Embryonic facial prominence (tissue), 1 donor: ENCODE results near the gene RPH3AL.
"Not testable (repeated sequence)": the region's sequence is repeated elsewhere in the genome, so short reads cannot be mapped to it uniquely, and the experiment has no call there.

Experiments
- DNase-seq: peaks from one replicate; pipeline ENCODE4 v3.0.0-alpha.2; 2016; ENCODE audit errors: extremely low spot score

Gene RPH3AL

DNA sequence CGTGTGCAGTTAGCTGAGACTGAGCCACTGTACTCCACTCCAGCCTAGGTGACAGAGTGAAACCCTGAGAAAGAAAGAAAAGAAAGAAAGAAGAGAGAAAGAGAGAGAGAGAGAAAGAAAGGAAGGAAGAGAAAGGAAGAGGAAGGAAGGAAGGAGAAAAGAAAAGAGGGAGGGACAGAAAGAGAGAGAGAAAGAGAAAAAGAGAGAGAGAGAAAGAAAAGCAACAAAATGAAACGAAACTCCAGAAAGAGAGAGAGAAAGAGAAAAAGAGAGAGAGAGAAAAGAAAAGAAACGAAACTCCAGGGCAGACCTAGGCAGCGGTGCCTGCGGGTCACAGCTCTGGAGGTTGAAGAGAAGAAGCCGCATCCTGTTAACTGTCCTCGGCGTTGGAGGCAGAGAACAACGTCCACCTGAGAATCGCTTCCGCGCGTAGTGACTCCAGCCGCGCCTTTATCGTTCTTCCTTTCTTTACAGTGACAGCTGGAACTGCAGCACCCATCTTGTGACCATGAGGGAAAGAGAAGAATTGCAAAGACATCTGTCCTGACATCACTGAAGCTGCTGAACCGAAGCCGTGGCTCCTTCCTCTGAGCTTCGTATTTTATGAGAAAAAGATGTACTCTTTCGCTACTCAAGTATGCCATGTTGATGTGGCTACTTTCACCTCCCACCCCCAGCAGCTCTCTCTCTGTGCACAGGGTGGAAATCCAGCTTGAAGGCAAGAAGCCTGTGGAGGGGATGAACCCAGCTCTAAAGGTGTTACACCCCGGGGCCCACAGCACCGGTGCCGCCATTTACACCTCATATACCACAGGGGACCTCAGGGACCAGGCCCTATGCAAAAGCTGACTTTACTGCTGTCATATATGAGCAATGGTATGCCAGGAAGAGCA is 114.3 kb downstream of the RPH3AL start:
- DNase-seq: no peak

DNA sequence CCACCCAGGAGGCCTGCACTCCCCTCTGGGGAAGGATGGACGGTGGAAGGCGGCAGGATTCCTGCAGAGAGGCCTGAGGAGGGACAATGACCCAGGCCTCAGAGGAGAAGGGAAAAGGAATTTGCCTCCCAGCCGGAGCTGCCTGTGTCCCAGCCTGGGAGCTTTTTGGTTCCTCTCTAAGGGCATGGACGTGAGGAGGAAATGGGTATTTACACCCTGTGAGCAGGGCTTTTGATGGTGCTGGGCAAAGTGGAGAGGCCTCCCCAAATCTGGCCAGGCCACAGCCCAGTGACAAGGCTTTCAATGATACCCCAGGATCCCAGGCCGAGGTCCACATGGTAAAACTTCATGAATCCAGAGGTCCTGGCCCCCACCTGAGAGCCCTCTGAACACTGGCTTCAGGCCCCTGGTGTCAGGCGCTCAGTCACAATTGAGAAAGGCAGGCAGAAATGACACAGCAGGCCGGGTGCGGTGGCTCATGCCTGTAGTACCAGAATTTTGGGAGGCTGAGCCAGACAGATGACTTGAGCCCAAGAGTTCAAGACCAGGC is 115.1 kb downstream of the RPH3AL start:
- DNase-seq: no peak

DNA sequence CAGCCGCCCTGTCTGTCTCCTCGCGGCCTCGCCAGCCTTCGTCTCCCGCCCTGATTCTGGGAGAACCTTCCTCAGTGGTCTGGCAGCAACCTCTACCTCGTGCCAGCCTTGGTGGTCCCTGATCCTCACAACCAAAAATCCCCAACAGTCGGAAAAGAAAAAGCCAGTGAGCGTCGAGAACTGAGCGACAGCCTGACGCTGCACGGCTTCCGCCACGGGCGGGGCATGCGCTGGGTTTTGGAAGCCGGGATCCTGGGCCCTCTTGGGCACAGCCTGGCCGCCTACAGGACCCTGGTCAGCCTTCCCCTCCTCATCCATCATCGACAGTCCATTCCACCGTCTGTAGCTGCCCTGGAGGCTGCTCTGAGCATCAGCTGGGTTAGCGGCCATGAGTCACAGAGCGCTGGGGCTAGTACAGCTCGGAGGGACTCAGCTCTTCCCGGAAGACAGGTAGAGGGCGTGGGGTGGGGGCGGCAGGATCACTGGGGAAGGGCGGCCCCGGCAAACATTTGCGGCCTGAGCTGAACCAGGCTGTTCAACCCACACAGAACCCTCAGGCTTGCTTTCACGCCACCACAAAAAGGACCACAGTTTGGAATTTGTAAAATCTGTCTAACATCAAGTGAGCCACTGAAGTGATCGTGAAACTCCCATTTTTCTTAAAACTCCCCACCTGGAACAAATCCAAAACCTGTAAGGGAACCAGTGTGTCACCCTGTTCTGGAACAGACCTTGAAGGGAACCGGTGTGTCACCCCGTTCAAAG is 115.8 kb downstream of the RPH3AL start:
- DNase-seq: no peak

DNA sequence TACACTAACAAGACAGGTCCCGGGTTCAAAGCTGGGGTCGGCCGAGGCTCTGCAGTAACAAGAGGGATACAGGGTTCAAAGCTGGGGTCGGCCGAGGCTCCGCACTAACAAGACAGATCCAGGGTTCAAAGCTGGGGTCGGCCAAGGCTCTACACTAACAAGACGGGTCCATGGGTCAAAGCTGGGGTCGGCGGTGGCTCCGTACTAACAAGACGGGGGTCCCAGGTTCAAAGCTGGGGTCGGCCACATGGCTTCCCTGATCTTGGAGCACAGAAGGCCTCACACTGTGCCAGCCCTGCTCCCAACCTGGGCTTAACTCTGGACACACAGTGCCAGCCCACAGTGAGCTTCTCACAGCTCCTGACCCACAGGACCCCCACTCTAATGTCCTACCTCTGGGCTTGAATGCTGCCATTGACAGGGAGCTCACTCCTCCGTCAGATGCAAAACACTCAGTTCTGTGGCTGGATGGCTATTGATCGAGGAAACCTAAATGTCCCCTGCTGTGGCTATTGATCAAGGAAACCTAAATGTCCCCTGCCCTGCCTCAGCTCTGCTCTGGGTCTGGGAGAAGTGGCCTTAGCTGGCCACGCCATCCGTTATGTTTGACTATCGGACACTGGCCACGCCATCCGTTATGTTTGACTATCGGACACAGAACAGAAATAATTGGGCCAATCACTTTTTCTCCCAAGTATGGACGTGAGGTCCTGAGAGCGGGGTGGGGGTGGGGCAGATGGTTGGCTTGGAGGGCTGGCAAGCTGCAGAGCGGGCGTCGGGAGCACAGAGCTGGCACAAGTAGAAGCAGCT is 116.6 kb downstream of the RPH3AL start:
- DNase-seq: no peak

DNA sequence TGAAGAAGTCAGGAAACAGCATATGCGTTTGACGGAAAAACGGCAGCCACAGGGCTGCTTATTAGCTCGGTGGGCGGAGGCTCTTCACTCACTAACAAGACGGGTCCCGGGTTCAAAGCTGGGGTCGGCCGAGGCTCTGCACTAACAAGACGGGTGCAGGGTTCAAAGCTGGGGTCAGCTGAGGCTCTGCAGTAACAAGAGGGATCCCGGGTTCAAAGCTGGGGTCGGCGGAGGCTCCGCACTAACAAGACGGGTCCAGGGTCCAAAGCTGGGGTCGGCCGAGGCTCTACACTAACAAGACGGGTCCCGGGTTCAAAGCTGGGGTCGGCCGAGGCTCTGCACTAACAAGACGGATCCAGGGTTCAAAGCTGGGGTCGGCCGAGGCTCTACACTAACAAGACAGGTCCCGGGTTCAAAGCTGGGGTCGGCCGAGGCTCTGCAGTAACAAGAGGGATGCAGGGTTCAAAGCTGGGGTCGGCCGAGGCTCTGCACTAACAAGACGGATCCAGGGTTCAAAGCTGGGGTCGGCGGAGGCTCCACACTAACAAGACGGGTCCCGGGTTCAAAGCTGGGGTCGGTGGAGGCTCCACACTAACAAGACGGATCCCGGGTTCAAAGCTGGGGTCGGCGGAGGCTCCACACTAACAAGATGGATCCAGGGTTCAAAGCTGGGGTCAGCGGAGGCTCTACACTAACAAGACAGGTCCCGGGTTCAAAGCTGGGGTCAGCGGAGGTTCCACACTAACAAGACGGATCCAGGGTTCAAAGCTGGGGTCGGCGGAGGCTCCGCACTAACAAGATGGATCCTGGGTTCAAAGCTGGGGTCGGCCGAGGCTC is 117.4 kb downstream of the RPH3AL start:
- not testable (repeated sequence) for DNase-seq

DNA sequence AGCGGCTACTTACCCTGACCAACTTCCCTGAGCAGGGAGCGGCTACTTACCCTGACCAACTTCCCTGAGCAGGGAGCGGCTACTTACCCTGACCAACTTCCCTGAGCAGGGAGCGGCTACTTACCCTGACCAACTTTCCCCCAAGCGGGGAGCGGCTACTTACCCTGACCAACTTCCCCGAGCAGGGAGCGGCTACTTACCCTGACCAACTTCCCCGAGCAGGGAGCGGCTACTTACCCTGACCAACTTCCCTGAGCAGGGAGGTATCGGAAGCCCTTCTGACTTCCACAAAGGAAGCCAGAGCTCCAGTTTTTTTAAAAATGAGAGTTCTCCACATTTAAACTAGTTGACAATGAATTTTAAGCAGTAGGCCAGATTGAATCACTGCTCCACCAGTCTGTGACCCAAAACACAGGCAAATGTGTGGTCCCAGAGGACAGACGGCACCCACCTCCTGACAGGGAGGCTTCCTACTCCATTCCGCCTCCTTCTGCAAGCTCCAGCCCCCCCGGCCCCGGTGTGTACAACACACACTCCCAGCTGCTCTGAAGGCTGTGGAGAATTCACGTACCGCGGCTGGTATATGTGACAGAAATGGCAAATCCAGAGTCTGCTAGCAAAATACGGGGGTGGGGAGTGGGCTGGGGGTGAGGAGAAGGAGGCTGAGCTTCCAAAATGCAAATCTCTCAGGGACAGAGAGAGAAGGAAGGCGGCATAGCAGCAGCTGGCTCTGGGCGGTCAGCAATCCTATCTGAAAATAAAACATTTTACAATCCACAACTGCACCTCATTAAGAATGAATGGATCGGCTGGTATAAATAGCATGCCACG is 118.2 kb downstream of the RPH3AL start:
- DNase-seq: not testable (repeated sequence)

DNA sequence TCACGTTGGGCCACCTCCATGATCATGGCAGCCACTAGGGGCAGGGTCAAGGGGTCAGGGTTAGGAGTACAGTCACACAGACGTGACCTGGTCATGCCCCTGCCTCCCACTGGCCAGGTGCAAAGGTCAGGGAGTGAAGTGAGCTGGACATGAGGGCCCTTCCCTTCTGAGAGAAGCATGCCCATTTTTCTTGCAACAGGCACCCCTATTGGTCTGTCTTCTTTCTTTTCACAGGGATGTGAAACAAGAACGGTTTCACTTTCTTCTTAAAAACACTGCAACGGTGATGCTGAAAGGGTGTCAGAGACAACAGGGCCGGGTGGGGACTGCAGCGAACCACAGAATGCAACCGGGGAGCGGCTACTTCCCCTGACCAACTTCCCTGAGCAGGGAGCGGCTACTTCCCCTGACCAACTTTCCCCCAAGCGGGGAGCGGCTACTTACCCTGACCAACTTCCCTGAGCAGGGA is 119.1 kb downstream of the RPH3AL start:
- no peak for DNase-seq

DNA sequence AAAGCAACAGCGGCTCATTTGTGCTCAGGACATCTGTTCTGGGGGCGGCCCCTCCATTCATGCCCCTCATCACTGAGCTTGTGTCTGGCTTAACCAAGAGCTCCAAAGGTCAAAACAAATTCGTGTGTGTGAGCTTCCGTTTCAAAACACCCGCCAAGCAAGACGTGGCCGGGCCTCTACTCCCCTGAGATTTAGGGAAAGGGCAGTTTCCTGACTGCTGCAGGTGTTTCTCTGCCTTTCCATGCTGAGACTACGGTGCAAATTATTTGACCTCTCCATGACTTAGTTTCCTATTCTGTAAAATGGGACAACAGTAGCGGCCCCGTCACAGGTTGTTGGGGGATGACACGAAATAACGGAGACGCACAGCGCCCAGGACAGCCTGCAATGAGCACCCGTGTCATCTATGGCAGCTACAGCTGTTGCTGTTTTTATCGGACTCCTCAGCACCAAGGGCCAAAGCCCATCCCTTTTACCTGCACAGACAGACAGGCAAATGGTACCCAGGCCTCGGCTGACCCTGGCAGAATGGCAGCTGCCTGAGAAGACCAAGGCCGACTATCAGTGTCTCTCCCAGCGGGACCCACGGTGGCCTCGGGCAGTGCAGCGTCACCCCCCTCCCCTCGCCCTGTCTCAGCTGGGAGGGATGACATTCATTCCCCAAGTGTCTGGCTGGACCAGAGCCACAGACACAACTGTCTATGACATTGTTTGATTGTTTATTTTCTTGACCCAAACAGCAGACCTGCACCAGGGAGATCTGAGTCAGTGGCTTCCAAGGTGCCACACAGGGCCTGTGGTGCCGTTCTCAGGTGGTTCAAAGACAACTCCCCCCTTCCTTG is 120.4 kb downstream of the RPH3AL start:
- no peak for DNase-seq

DNA sequence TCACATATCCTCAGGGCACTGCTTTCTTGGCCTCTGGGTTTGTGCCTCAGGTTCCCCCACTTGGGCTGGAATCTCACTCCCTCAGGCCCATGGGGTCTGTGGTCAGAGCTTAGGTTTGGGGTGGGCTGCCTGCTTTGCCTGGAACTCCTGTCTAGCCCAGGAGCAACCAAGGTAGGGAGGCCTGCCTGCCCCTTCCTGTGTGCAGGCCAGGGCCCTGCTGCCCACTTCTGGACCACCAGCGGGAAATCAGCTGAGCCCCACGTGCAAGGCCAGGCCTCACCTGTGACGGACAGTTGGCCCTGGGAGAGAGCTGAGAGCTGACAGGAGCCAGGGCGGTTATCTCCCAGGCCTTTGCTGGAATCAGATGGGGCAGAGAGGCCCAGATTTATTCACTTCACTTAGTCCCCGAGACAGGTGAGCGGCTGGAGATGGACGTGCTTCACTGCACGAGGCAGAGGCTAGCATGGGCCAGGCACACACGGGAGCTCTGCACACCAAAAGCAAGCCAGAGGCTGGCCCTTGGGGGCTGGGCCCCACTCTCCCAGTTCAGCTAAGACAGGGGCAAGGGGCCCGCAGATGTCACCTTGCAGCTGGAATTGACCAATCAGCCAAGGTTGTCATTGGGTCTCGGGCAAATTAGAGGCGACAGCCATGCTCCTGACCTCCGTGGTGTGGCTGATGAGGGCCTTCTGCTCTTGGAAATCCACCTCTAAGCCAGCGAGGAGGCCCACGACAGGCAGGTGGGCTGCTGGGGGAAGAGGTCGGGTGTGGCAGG is 121.2 kb downstream of the RPH3AL start:
- no peak for DNase-seq

DNA sequence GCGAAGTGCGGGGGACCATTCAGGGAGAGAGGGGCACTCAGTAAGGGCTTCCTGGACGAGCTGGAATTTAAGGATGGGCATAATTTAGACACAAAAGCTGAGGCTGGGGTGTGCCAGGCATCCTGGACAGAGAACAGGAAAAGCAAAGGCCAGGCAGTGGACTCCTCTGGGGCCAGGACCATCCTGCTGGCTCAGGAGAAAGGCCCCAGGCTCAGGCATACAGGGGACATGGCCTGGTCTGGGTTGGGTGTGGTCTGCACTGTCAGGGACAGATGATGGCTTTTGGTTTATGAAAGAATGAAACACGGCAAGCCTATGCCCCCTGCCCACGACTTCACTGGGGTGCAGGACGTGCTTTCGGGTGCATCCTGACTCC is 122.2 kb downstream of the RPH3AL start:
- no peak for DNase-seq

DNA sequence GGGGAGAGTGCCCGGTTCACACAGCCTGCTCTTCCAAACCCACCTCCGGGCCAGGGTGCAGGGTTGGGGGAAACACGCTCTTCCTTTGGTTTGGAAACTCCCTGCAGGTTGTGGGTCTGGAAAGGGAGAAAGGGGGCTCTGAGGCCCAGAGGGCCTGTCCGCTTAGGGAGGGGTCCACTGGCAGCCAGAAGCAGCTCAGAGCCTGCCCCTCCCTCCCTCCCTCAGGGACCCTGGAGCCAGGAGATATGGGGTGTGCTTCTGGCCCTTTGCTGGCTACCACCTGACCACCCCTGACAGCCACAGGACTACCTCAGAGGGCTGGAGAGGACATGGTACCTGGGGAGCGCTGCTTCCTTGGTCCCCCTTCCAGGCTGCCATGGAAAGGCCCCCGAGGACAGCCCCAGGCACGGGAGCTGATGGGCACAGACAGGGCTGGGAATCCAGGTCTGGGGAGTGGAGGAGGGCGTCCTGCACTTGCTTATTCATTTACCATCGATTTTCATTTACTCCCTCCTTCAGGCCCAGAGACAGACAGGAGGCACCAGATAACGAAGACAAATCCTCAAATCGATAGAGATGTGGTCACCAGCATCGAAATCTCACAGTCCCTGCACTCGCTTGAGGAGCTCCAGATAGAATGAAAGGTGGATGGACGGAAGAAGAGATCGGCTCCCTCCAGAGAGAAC is 122.8 kb downstream of the RPH3AL start:
- no peak for DNase-seq

DNA sequence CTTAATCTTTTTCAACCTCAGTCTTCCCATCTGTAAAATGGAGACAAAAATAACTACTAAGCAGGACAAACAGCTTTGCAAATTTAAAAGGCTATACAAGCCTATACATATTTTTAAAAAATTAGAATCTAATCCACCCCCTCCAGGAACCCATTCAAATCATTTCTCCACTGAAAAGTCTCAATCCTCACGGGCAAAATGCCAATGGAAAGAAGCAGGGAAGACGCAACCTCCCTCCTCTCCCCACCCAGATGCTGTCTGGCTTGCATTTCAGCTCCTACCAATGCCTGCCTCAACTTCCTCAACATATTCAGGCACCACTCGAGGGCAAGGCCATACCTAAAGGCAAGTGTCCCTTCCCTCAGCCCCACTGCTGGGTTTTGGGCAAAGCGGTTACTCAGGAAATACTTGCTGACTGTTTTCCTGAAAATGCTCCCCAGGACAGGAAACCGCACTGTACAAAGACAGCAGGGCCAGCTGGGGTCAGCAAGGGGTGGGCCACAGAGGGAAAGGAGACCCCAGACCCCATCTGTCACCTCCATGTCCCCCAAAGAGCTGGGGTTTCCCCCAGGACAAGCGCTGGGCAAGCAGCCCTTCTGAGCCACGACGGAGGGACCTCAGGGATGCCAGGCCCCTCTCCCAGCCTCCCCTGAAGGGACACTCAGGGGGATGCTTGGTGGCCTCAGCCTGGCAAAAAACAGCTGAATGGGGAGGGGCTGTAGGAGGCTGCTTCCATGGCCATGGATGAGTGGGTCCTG is 123.5 kb downstream of the RPH3AL start:
- no peak for DNase-seq

DNA sequence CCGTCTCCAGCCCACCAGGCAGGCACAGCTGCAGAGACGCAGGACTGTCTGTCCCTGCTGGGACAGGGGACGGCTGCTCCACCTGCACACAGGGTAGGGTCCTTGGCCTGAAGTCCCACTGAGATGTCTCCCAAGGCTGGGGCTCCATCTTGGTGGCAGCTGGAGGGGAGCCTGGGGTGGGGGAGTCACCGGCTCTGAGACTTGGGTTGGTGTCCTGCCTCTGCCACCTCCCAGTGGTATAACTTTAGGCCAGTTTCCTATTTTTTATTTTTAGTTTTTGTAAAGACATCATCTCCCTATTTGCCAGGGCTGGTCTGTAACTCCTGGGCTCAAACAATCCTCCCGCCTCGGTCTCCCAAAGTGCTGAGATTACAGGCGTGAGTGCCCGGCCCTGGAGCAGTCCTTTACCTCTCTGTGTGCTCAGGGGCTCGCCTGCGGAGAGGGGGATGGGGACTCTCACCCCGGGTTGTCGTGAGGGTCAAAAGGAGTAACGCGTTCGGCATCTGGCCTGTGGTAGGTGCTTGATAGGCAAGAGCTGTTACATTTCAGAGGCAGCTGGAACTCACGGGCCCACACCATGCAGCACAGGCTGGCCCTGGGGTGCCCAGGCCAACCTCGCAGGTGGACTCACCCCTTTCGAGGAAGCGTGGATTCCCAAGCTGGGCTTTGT is 124.5 kb downstream of the RPH3AL start:
- no peak for DNase-seq

DNA sequence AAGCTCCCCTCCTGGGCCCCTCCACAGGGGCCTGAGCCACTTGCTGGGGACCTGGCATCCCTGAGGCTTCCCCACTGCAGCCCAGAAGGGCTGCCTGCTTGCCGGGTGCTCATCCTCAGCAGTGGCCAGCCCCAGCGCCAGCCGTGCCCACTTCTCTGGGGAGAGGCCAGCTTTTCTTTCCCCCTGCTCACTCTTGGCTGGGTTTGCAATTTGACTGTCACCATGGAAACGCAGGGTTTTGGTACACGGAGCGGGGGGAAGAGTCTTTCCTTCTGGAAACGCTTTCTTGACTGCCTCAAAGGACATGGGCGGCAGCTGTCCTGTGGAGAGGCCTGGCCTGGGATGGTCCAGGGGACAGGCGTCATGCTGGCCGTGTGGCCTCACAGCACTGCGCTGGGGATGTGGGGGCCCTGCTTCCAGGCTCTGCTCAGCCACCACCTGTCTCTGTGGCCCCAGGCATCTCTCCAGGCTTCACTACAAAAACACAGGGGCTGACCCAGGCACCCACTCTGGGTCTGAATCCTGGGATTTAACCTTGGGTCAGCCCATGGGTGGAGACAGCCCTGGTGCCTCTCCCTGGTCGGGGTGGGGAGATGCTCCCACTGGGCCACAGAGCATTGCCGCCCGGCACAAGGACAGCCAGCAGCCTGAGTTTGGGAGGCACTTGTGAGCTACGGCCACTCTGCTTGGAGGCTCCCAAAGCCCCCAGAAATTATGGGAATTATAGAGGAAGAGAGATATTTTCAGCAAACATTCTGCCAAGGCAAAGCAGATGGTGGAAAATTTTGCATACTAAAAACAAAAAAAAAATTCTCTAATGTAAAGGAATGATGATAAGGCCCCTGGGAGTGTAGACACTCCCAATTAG is 125.3 kb downstream of the RPH3AL start:
- peak; percentile 33 for DNase-seq
